ENCODE measurements around the gene CCDC142. TPM values are rescaled to one million over a fixed set of nuclear protein-coding genes. Genes with fewer than 3 reads are reported as not detected.

The CCDC142 gene
- polyA plus RNA-seq, 1 donor (not counting 4 experiments of a cell fraction or from before 2014, with no cell fraction given) = 4.7 TPM

- Histone ChIP-seq H3K27ac (ENCODE audit: control insufficient read depth, insufficient read depth, low read length) (no peak overlapping the region), H2AFZ (ENCODE audit: control insufficient read depth, low read length) (no peak overlapping the region), H3K9me3 (ENCODE audit: control insufficient read depth, low read depth, low read length) (no peaks in the 10 kb centered on the region), H3K4me1 (ENCODE audit: control insufficient read depth, extremely low read depth, insufficient read depth, low read length) (peaks cover 21% of the 10 kb centered on the region), H3K4me2 (ENCODE audit: control insufficient read depth, extremely low read depth, insufficient read depth, low read depth, low read length) (no peak overlapping the region), H3K9me1 (ENCODE audit: control insufficient read depth, extremely low read depth, insufficient read depth, low read length) (no peaks in the 10 kb centered on the region), H3K79me2 (ENCODE audit: control insufficient read depth, insufficient read depth, low read length) (peaks cover 36% of the 10 kb centered on the region), H3K36me3 (ENCODE audit: control insufficient read depth in 2 of 2, extremely low read depth in 1 of 2, insufficient read depth in 2 of 2, low read length in 2 of 2) (peaks cover 22 to 23% of the 10 kb centered on the region in 2 experiments), H3K9ac (ENCODE audit: control insufficient read depth, extremely low read depth, insufficient read depth, low read length) (no peak overlapping the region), H4K20me1 (ENCODE audit: control insufficient read depth, extremely low read depth, insufficient read depth, low read length) (no peaks in the 10 kb centered on the region), H3K27me3 (ENCODE audit: control insufficient read depth, extremely low read depth, insufficient read depth, low read length) (no peaks in the 10 kb centered on the region), H3K4me3 (ENCODE audit: control insufficient read depth in 2 of 3, extremely low read depth in 1 of 3, insufficient read depth in 2 of 3, low read depth in 1 of 3, low read length in 3 of 3) (no peak overlapping the region)
- no peak for DNase-seq (ENCODE audit: low read depth, low spot score)
- no peak for FAIRE-seq
- dilution Hi-C loops (cut with MboI; ENCODE audit: extremely low pct_ligation_motif_present, low sequenced_read_pairs) = no loop called here
- TF ChIP-seq CTCF (optimal IDR thresholded peaks at IDR 0.05 in 1 of 3, IDR thresholded peaks at IDR 0.05 in 1 of 3, conservative IDR thresholded peaks at IDR 0.05 in 1 of 3; ENCODE audit: extremely low read depth in 1 of 3, insufficient read depth in 2 of 3, low read length in 3 of 3) (no peak), EZH2 (IDR thresholded peaks at IDR 0.05; ENCODE audit: low read length) (no peak)
Observed at GRCh38 chr2:74531666-74532065, 48.9 kb upstream of the CCDC142 start.

DNA sequence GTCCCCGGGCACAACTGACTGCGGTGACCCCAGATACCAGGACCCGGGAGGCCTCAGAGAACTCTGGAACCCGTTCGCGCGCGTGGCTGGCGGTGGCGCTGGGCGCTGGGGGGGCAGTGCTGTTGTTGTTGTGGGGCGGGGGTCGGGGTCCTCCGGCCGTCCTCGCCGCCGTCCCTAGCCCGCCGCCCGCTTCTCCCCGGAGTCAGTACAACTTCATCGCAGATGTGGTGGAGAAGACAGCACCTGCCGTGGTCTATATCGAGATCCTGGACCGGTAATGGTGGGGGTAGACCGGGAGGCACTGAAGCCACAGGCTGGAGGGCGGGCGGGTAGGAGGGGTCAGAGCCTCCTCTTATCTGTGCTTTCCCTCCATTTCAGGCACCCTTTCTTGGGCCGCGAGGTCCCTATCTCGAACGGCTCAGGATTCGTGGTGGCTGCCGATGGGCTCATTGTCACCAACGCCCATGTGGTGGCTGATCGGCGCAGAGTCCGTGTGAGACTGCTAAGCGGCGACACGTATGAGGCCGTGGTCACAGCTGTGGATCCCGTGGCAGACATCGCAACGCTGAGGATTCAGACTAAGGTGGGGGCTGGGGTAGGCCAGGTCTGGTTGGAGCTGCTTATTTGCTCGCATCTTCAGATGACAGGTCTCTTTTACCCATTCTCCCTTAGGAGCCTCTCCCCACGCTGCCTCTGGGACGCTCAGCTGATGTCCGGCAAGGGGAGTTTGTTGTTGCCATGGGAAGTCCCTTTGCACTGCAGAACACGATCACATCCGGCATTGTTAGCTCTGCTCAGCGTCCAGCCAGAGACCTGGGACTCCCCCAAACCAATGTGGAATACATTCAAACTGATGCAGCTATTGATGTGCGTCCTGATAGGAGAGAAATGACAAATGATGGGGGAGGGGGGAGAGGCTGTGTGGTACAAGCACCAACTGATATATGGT lies 47.7 kb upstream of the CCDC142 start:
- FAIRE-seq = no peak
- TF ChIP-seq EZH2 (IDR thresholded peaks at IDR 0.05; ENCODE audit: low read length) (no peak), CTCF (optimal IDR thresholded peaks at IDR 0.05 in 1 of 3, IDR thresholded peaks at IDR 0.05 in 1 of 3, conservative IDR thresholded peaks at IDR 0.05 in 1 of 3; ENCODE audit: extremely low read depth in 1 of 3, insufficient read depth in 2 of 3, low read length in 3 of 3) (no peak)

More for the DNA sequence above, 47.7 kb upstream of the CCDC142 start:
- Histone ChIP-seq H3K27ac (ENCODE audit: control insufficient read depth, insufficient read depth, low read length) (peak overlapping the region; percentile 92), H3K9me1 (ENCODE audit: control insufficient read depth, extremely low read depth, insufficient read depth, low read length) (no peaks in the 10 kb centered on the region), H3K4me1 (ENCODE audit: control insufficient read depth, extremely low read depth, insufficient read depth, low read length) (peaks cover 32% of the 10 kb centered on the region), H3K9ac (ENCODE audit: control insufficient read depth, extremely low read depth, insufficient read depth, low read length) (peak overlapping the region; percentile 98), H3K4me2 (ENCODE audit: control insufficient read depth, extremely low read depth, insufficient read depth, low read depth, low read length) (peak overlapping the region; percentile 80), H3K79me2 (ENCODE audit: control insufficient read depth, insufficient read depth, low read length) (peaks cover 36% of the 10 kb centered on the region), H4K20me1 (ENCODE audit: control insufficient read depth, extremely low read depth, insufficient read depth, low read length) (no peaks in the 10 kb centered on the region), H3K9me3 (ENCODE audit: control insufficient read depth, low read depth, low read length) (no peaks in the 10 kb centered on the region), H3K36me3 (ENCODE audit: control insufficient read depth in 2 of 2, extremely low read depth in 1 of 2, insufficient read depth in 2 of 2, low read length in 2 of 2) (peaks cover 25 to 33% of the 10 kb centered on the region in 2 experiments), H3K4me3 (ENCODE audit: control insufficient read depth in 2 of 3, extremely low read depth in 1 of 3, insufficient read depth in 2 of 3, low read depth in 1 of 3, low read length in 3 of 3) (peak overlapping the region; percentile 73 to 93 (median 86)), H3K27me3 (ENCODE audit: control insufficient read depth, extremely low read depth, insufficient read depth, low read length) (no peaks in the 10 kb centered on the region), H2AFZ (ENCODE audit: control insufficient read depth, low read length) (peak overlapping the region; percentile 75)
- no peak for DNase-seq (ENCODE audit: low read depth, low spot score)
- dilution Hi-C loops (cut with MboI; ENCODE audit: extremely low pct_ligation_motif_present, low sequenced_read_pairs) = no loop called here

Data from keratinocyte (primary cell).